H1 (cell line): ENCODE measurements around the gene FBXO38. TPM values are rescaled to one million over a fixed set of nuclear protein-coding genes. Genes with fewer than 3 reads are reported as not detected.

ENCODE experiments used
- CTBP2 ChIP-seq: IDR thresholded peaks from 2 replicates; pipeline ENCODE4 v1.7.0; 2011; ENCODE audit warnings: borderline replicate concordance, mild to moderate bottlenecking, moderate library complexity, mixed read lengths, low read length; ENCODE audit not compliant: insufficient read depth, insufficient read length
- SIRT6 ChIP-seq: IDR thresholded peaks from one replicate; pipeline ENCODE4 v1.7.1; 2012; ENCODE audit warnings: low read length, inconsistent platforms
- polyA plus RNA-seq, 7 experiments: library from polyadenylated mRNA; depleted of rRNA in 3 of 7; stranded (reverse) in 5 of 7; unstranded in 2 of 7; fragments of >200 nt in 5 of 7; fragments of 200-250 nt in 2 of 7; gene quantifications; 1 replicate in 5 of 7; 2 replicates in 1 of 7; 4 replicates in 1 of 7; pipeline versions ENCODE4 v1.2.1 to v1.2.3, GENCODE V29; 2011 to 2013; ENCODE audit warnings: missing spikeins in 2 of 7, mixed read lengths in 2 of 7
- total RNA-seq: library from RNA; stranded (reverse); fragmentation: NEBNext Ultra II Directional; extraction: Animal tissue kit (Norgen Biotek cat#: 25700); gene quantifications from 2 replicates; pipeline ENCODE4 v1.2.1, GENCODE V29; 2021

Gene FBXO38
- total and polyA plus RNA-seq, 2 of the 8 experiments (the other 6 are each of a cell fraction or from before 2014, with no cell fraction given): 9.1 to 34.3 TPM

GRCh38 chr5:148482697-148483462 is 99.1 kb downstream of the FBXO38 start (continued):
- TF ChIP-seq SIRT6 (no peak), CTBP2 (no peak)
